ENCODE data around the gene GNG7. TPM values are rescaled to one million over a fixed set of nuclear protein-coding genes. Genes with fewer than 3 reads are reported as not detected.

Gene GNG7
- total RNA-seq, 4 donors from 2014 or later = 1.3 to 3.9 (median 1.8) TPM

GRCh38 chr19:2488942-2489731 lies 213.4 kb downstream of the GNG7 start:
- TF ChIP-seq CTCF (IDR thresholded peaks at IDR 0.05) = no peak
- DNase-seq (ENCODE audit: low spot score) (no peak), ATAC-seq (ENCODE audit: low FRiP score) (peak; percentile 30)

DNA sequence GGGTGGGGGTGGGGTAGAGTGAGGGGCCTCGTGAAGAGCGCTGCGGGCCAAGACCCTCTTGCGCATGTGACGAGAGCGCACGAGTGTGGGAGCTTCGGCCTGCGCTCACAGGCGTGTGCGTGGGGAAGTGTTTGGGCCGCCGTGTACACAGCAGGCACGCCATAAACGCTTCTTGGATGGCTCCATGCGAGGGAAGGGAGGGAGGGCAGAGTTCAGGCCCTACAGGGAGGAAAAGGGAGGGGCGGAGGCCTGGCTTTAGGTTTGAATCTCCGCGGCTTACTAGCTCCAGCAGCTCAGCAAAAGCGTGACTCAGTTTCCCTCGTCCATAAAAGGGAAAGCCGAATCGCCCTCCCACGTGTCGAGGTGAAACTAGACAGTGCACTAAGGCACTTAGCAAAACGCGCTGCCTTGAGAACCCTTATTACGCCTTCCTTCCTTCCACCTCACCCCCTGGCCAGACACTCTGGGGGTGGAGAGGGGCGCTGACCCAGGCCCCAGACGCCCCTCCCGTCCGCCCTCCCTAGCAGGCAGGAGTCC lies 214.0 kb downstream of the GNG7 start:
- DNase-seq (ENCODE audit: low spot score) (no peak), ATAC-seq (ENCODE audit: low FRiP score) (no peak)
- TF ChIP-seq CTCF (IDR thresholded peaks at IDR 0.05) = no peak

DNA sequence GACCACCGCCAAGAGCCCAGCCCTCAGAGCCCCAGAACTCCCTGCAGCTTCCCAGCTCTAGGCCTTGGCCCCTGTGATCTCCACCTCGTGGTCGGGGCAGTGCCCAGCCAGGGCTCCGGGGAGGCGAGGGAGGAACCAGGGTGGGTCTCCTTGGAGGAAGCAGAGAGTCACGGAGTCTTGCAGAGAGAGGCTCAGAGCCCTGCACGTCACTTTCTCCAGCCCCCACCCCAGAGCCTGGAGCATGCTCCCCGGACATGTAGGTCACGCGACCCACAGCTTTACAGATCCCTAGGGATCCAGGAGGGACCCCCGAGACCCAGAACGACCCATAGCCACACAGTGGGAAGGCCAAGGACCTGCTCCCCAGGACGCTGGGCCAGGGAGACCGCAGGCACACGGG lies 214.7 kb downstream of the GNG7 start:
- no peak for DNase-seq (ENCODE audit: low spot score)
- peak; percentile 13 for ATAC-seq (ENCODE audit: low FRiP score)
- no peak for TF ChIP-seq CTCF (IDR thresholded peaks at IDR 0.05)

GRCh38 chr19:2487090-2487489 lies 215.4 kb downstream of the GNG7 start:
- TF ChIP-seq CTCF (IDR thresholded peaks at IDR 0.05) = no peak
- DNase-seq (ENCODE audit: low spot score) (no peak), ATAC-seq (ENCODE audit: low FRiP score) (no peak)

- ATAC-seq (ENCODE audit: low FRiP score) (no peak), DNase-seq (ENCODE audit: low spot score) (no peak)
- no peak for TF ChIP-seq CTCF (IDR thresholded peaks at IDR 0.05)
Observed at GRCh38 chr19:2485428-2485827, 217.1 kb downstream of the GNG7 start.

- no peak for ATAC-seq (ENCODE audit: low FRiP score)
- TF ChIP-seq CTCF (IDR thresholded peaks at IDR 0.05) = no peak
- DNase-seq (ENCODE audit: low spot score) = no peak
Observed at GRCh38 chr19:2484178-2484937, 218.1 kb downstream of the GNG7 start.
